ENCODE measurements around the gene SOS2. TPM values are rescaled to one million over a fixed set of nuclear protein-coding genes. Genes with fewer than 3 reads are reported as not detected.

The SOS2 gene
- polyA plus RNA-seq, 1 donor from 2014 or later = 25.9 TPM

DNA sequence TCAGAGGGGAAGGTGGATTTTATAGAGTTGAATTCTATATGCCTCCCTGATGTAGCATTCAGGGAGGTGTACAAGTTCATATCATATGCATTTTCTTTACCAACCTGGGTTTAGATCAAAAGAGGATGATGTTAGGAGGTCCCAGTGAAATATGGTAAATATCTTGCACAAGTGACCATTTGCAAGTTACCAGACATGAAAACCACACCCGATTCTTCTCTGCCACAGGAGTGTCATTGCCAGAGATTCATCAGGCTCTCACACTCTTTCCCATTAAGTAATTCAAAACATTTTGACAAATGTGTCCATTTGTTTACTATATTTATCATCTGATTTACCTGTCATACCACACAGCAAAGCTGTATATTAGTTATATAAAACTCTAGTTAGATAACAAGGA, 159.0 kb downstream of the SOS2 start:
- Histone ChIP-seq H3K27ac (ENCODE audit: low read length) (no peak overlapping the region), H3K36me3 (ENCODE audit: insufficient read depth, low read length) (no peaks in the 10 kb centered on the region), H3K9ac (ENCODE audit: low read length) (no peak overlapping the region), H3K79me2 (replicated peaks; ENCODE audit: insufficient read depth, low read length) (no peaks in the 10 kb centered on the region), H3K4me3 (ENCODE audit: low read length) (no peak overlapping the region), H3K9me2 (ENCODE audit: insufficient read depth, low read length) (no peaks in the 10 kb centered on the region), H2AFZ (ENCODE audit: low read depth, low read length) (no peak overlapping the region), H3K27me3 (ENCODE audit: insufficient read depth, low read depth, low read length) (no peaks in the 10 kb centered on the region), H3K4me2 (ENCODE audit: low read length) (no peak overlapping the region), H4K20me1 (ENCODE audit: insufficient read depth) (no peaks in the 10 kb centered on the region), H3K9me3 (ENCODE audit: low read length) (no peaks in the 10 kb centered on the region), H3F3A (ENCODE audit: insufficient read depth, low read length, poor library complexity, severe bottlenecking) (no peaks in the 10 kb centered on the region)
- TF ChIP-seq, protein P1, sequence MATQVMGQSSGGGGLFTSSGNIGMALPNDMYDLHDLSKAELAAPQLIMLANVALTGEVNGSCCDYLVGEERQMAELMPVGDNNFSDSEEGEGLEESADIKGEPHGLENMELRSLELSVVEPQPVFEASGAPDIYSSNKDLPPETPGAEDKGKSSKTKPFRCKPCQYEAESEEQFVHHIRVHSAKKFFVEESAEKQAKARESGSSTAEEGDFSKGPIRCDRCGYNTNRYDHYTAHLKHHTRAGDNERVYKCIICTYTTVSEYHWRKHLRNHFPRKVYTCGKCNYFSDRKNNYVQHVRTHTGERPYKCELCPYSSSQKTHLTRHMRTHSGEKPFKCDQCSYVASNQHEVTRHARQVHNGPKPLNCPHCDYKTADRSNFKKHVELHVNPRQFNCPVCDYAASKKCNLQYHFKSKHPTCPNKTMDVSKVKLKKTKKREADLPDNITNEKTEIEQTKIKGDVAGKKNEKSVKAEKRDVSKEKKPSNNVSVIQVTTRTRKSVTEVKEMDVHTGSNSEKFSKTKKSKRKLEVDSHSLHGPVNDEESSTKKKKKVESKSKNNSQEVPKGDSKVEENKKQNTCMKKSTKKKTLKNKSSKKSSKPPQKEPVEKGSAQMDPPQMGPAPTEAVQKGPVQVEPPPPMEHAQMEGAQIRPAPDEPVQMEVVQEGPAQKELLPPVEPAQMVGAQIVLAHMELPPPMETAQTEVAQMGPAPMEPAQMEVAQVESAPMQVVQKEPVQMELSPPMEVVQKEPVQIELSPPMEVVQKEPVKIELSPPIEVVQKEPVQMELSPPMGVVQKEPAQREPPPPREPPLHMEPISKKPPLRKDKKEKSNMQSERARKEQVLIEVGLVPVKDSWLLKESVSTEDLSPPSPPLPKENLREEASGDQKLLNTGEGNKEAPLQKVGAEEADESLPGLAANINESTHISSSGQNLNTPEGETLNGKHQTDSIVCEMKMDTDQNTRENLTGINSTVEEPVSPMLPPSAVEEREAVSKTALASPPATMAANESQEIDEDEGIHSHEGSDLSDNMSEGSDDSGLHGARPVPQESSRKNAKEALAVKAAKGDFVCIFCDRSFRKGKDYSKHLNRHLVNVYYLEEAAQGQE (IDR thresholded peaks at IDR 0.05; ENCODE audit: borderline replicate concordance) = no peak
- no peak for TF ChIP-seq RAD21 (conservative IDR thresholded peaks at IDR 0.05)
- no peak for TF ChIP-seq EP300 (conservative IDR thresholded peaks at IDR 0.05; ENCODE audit: poor library complexity, severe bottlenecking)

DNA sequence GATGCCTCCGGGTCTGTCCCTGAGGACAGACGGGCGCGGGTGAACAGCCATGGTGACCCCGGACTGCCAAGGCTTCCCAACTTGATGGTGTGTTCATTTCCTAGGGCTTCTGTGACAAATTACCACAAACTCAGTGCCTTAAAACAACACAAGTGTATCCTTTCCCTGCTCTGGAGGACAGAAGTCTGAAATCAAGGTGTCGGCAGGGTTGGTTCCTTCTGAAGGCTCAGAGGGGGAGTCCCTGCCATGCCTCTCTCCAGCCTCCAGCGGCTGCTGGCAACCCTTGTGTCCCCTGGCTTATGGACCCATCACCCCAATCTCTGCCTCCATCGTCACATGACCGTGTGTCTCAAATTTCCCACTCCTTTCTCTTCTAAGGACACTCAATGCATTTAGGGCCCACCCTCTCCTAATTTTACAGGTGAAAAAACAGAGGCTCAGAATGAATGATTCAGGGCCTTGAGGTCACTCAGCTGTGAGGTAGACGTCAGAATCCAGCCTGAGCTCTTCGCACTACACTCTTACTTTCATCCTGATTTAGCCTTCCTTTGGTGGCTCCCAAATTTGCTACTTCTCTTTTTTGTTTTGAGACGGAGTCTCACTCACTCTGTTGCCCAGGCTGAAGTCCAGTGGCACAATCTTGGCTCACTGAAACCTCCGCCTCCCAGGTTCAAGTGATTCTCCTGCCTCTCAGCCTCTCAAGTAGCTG, 160.4 kb downstream of the SOS2 start:
- H3K79me2 ChIP-seq (replicated peaks; ENCODE audit: insufficient read depth, low read length) = no peaks in the 10 kb centered on the region
- no peaks in the 10 kb centered on the region for H3F3A ChIP-seq (ENCODE audit: insufficient read depth, low read length, poor library complexity, severe bottlenecking)
- TF ChIP-seq TAF1 (IDR thresholded peaks at IDR 0.05; ENCODE audit: low read depth) = no peak
- TF ChIP-seq EZH2 (IDR thresholded peaks at IDR 0.05; ENCODE audit: borderline replicate concordance, insufficient read depth, low read length, poor library complexity, severe bottlenecking) = no peak
- TF ChIP-seq, protein P2, sequence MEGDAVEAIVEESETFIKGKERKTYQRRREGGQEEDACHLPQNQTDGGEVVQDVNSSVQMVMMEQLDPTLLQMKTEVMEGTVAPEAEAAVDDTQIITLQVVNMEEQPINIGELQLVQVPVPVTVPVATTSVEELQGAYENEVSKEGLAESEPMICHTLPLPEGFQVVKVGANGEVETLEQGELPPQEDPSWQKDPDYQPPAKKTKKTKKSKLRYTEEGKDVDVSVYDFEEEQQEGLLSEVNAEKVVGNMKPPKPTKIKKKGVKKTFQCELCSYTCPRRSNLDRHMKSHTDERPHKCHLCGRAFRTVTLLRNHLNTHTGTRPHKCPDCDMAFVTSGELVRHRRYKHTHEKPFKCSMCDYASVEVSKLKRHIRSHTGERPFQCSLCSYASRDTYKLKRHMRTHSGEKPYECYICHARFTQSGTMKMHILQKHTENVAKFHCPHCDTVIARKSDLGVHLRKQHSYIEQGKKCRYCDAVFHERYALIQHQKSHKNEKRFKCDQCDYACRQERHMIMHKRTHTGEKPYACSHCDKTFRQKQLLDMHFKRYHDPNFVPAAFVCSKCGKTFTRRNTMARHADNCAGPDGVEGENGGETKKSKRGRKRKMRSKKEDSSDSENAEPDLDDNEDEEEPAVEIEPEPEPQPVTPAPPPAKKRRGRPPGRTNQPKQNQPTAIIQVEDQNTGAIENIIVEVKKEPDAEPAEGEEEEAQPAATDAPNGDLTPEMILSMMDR (IDR thresholded peaks at IDR 0.05; ENCODE audit: poor library complexity, severe bottlenecking) = no peak
- no peak for TF ChIP-seq EP300 (conservative IDR thresholded peaks at IDR 0.05; ENCODE audit: poor library complexity, severe bottlenecking)
- no peak for TF ChIP-seq SMC3 (conservative IDR thresholded peaks at IDR 0.05; ENCODE audit: poor library complexity)
- TF ChIP-seq MXI1 (conservative IDR thresholded peaks at IDR 0.05; ENCODE audit: poor library complexity, severe bottlenecking) = no peak
- TF ChIP-seq RAD21 (conservative IDR thresholded peaks at IDR 0.05) = no peak
- TF ChIP-seq, protein P1 (IDR thresholded peaks at IDR 0.05; ENCODE audit: borderline replicate concordance) = no peak
- no peaks in the 10 kb centered on the region for H4K20me1 ChIP-seq (ENCODE audit: insufficient read depth)
- H3K4me2 ChIP-seq (ENCODE audit: low read length) = no peak overlapping the region
- no peaks in the 10 kb centered on the region for H3K9me3 ChIP-seq (ENCODE audit: low read length)
- no peaks in the 10 kb centered on the region for H3K36me3 ChIP-seq (ENCODE audit: insufficient read depth, low read length)
- H3K27ac ChIP-seq (ENCODE audit: low read length) = no peak overlapping the region
- no peak overlapping the region for H3K4me3 ChIP-seq (ENCODE audit: low read length)
- no peaks in the 10 kb centered on the region for H3K27me3 ChIP-seq (ENCODE audit: insufficient read depth, low read depth, low read length)
- no peak overlapping the region for H2AFZ ChIP-seq (ENCODE audit: low read depth, low read length)
- no peak overlapping the region for H3K9ac ChIP-seq (ENCODE audit: low read length)
- no peaks in the 10 kb centered on the region for H3K9me2 ChIP-seq (ENCODE audit: insufficient read depth, low read length)

All from neural cell (in vitro differentiated cells).